Right cardiac atrium (tissue), 5 donors: ENCODE results near the gene SPX. TPM values are rescaled to one million over a fixed set of nuclear protein-coding genes. Genes with fewer than 3 reads are reported as not detected.

Source experiments
- ATAC-seq, 2 donors: fragments of 200-7000 bp; cut with Tn5 transposase; one replicate each; pipeline versions ENCODE4 v1.8.0 to v1.9.1; 2020; ENCODE audit warnings: moderate library complexity in 2 of 2, mild to moderate bottlenecking in 1 of 2
- DNase-seq, 3 donors: peaks; one replicate each; pipeline ENCODE4 v3.0.0-alpha.2; 2020
- H3K27ac ChIP-seq: one replicate; pipeline ENCODE4 v1.5.1; 2013; ENCODE audit warnings: mild to moderate bottlenecking, low read length, control low read depth, moderate library complexity
- H3K27me3 ChIP-seq: one replicate; pipeline ENCODE4 v1.6.1; 2013; ENCODE audit not compliant: control insufficient read depth, insufficient read depth
- H3K4me1 ChIP-seq: one replicate; pipeline ENCODE4 v1.6.1; 2013; ENCODE audit warnings: low read length; ENCODE audit not compliant: control insufficient read depth, insufficient read depth
- H3K4me3 ChIP-seq: one replicate; pipeline ENCODE4 v1.5.1; 2013; ENCODE audit warnings: low read length, control low read depth
- H3K9me3 ChIP-seq: one replicate; pipeline ENCODE4 v1.6.1; 2013; ENCODE audit warnings: low read length; ENCODE audit not compliant: control insufficient read depth
- WGBS: extraction: QIAGEN DNeasy Blood & Tissue Kit; methylation state at CpG from one replicate; pipeline ENCODE4 v1.1.7; 2013; 5-methylcytosine and 5-hydroxymethylcytosine counted together
- intact Hi-C, 4 donors: fragments of 100-400 bp; cut with DNase I; formaldehyde crosslinking; loops; one replicate each; pipeline versions ENCODE4 v1.11.0 to v1.14.0; 2022 to 2023
- polyA plus RNA-seq: library from polyadenylated mRNA; stranded (reverse); fragments of 200-250 nt; gene quantifications from one replicate; pipeline ENCODE4 v1.2.3, GENCODE V29; 2013
- total RNA-seq, 4 donors: library from RNA; stranded (reverse); fragmentation: NEBNext Ultra II Directional; extraction: Animal tissue kit (Norgen Biotek cat#: 25700); gene quantifications; one replicate each; pipeline ENCODE4 v1.2.1, GENCODE V29; 2021
- donor health status: healthy with polysubstance abuse.
- donor health status: DM: no; HTN: yes; CAD: no.
- donor health status: DM: no; HTN: no; CAD: no.
- donor health status: DM: no; HTN: yes; CAD: no; lungs with severe emphysema.
- donor health status: DM: yes; HTN: yes; CAD: no.

The SPX gene
- total and polyA plus RNA-seq, 5 donors, result 3.9 to 11.7 (median 7.7) TPM

GRCh38 chr12:21505888-21506287, 20.2 kb upstream of the SPX start:
- no peak overlapping the region for H3K4me3 ChIP-seq
- intact Hi-C loops, result no loop called here
- H3K9me3 ChIP-seq, result no peaks in the 10 kb centered on the region
- no peaks in the 10 kb centered on the region for H3K27me3 ChIP-seq
- no peak for ATAC-seq
- no peak for DNase-seq
- 59% methylated on average over 2 of the region's 2 CpGs for WGBS
- no peaks in the 10 kb centered on the region for H3K4me1 ChIP-seq
- H3K27ac ChIP-seq, result no peak overlapping the region

GRCh38 chr12:21507849-21508248, 18.2 kb upstream of the SPX start:
- no peak overlapping the region for H3K4me3 ChIP-seq
- DNase-seq, result no peak
- 76% methylated on average over 2 of the region's 2 CpGs for WGBS
- ATAC-seq, result no peak
- H3K9me3 ChIP-seq, result no peaks in the 10 kb centered on the region
- no peaks in the 10 kb centered on the region for H3K4me1 ChIP-seq
- intact Hi-C loops, result no loop called here
- no peaks in the 10 kb centered on the region for H3K27me3 ChIP-seq
- H3K27ac ChIP-seq, result no peak overlapping the region

- Histone ChIP-seq H3K27ac (no peak overlapping the region), H3K4me1 (no peaks in the 10 kb centered on the region), H3K4me3 (no peak overlapping the region), H3K27me3 (no peaks in the 10 kb centered on the region), H3K9me3 (no peaks in the 10 kb centered on the region)
- WGBS, result 47% methylated on average over 2 of the region's 2 CpGs
- DNase-seq (no peak), ATAC-seq (no peak)
- intact Hi-C loops, result no loop called here
Observed at GRCh38 chr12:21509768-21510167, 16.3 kb upstream of the SPX start.

GRCh38 chr12:21516281-21516680, 9.8 kb upstream of the SPX start:
- WGBS, result 82% methylated on average over 2 of the region's 2 CpGs
- intact Hi-C loops, result no loop called here
- no peak overlapping the region for H3K27ac ChIP-seq
- no peak for ATAC-seq
- no peaks in the 10 kb centered on the region for H3K4me1 ChIP-seq
- H3K4me3 ChIP-seq, result no peak overlapping the region
- no peak for DNase-seq
- no peaks in the 10 kb centered on the region for H3K9me3 ChIP-seq
- no peaks in the 10 kb centered on the region for H3K27me3 ChIP-seq

GRCh38 chr12:21518451-21518850, 7.6 kb upstream of the SPX start:
- no peak overlapping the region for H3K4me3 ChIP-seq
- no peak for DNase-seq
- no peaks in the 10 kb centered on the region for H3K9me3 ChIP-seq
- intact Hi-C loops, result no loop called here
- H3K4me1 ChIP-seq, result no peaks in the 10 kb centered on the region
- no peaks in the 10 kb centered on the region for H3K27me3 ChIP-seq
- H3K27ac ChIP-seq, result no peak overlapping the region
- 95% methylated on average over 3 of the region's 3 CpGs for WGBS
- ATAC-seq, result no peak

- Histone ChIP-seq H3K27ac (no peak overlapping the region), H3K9me3 (no peaks in the 10 kb centered on the region), H3K4me1 (no peaks in the 10 kb centered on the region), H3K27me3 (no peaks in the 10 kb centered on the region), H3K4me3 (no peak overlapping the region)
- WGBS, result 46% methylated on average over 1 of the region's 1 CpG
- intact Hi-C loops, result no loop called here
- DNase-seq, result no peak
- no peak for ATAC-seq
Observed at GRCh38 chr12:21521541-21521940, 4.6 kb upstream of the SPX start.

GRCh38 chr12:21523148-21523547, 2.9 kb upstream of the SPX start:
- Histone ChIP-seq H3K27me3 (no peaks in the 10 kb centered on the region), H3K4me1 (no peaks in the 10 kb centered on the region), H3K27ac (no peak overlapping the region), H3K9me3 (no peaks in the 10 kb centered on the region), H3K4me3 (no peak overlapping the region)
- intact Hi-C loops, result no loop called here
- no peak for DNase-seq
- no peak for ATAC-seq

GRCh38 chr12:21526721-21527345, 737 bp downstream of the SPX start:
- Histone ChIP-seq H3K27ac (no peak overlapping the region), H3K27me3 (no peaks in the 10 kb centered on the region), H3K4me1 (no peaks in the 10 kb centered on the region), H3K4me3 (peak overlapping the region; percentile 75), H3K9me3 (no peaks in the 10 kb centered on the region)
- WGBS, result 33% methylated on average over 12 of the region's 12 CpGs
- DNase-seq, result no peak
- ATAC-seq, result no peak
- intact Hi-C loops, result no loop called here

- intact Hi-C loops, result no loop called here
- peak overlapping the region; percentile 10 for H3K27ac ChIP-seq
- H3K4me3 ChIP-seq, result peak overlapping the region; percentile 75
- under 1% methylated on average over 57 of the region's 57 CpGs for WGBS
- ATAC-seq (peak; percentile 92), DNase-seq (peak; percentile 49 to 83 (median 80))
- no peaks in the 10 kb centered on the region for H3K9me3 ChIP-seq
- H3K27me3 ChIP-seq, result no peaks in the 10 kb centered on the region
- no peaks in the 10 kb centered on the region for H3K4me1 ChIP-seq
Observed at GRCh38 chr12:21527451-21528180, 1.5 kb downstream of the SPX start.

- WGBS, result 57% methylated on average over 5 of the region's 5 CpGs
- no peak overlapping the region for H3K4me3 ChIP-seq
- H3K4me1 ChIP-seq, result no peaks in the 10 kb centered on the region
- no peaks in the 10 kb centered on the region for H3K9me3 ChIP-seq
- no peaks in the 10 kb centered on the region for H3K27me3 ChIP-seq
- intact Hi-C loops, result no loop called here
- no peak for DNase-seq
- H3K27ac ChIP-seq, result peak overlapping the region; percentile 8
- ATAC-seq, result peak; percentile 50 to 61
Observed at GRCh38 chr12:21528953-21529352, 2.9 kb downstream of the SPX start.

- intact Hi-C loops, result no loop called here
Observed at GRCh38 chr12:21529456-21529855, 3.4 kb downstream of the SPX start.

More at GRCh38 chr12:21529456-21529855, 3.4 kb downstream of the SPX start:
- Histone ChIP-seq H3K27me3 (no peaks in the 10 kb centered on the region), H3K4me3 (no peak overlapping the region), H3K4me1 (no peaks in the 10 kb centered on the region), H3K27ac (peak overlapping the region; percentile 64), H3K9me3 (no peaks in the 10 kb centered on the region)
- ATAC-seq (no peak), DNase-seq (no peak)
- WGBS, result 68% methylated on average over 2 of the region's 2 CpGs
